Colon (tissue), 2 donors: ENCODE measurements around the gene PEPD.
"Not testable (repeated sequence)": the region's sequence is repeated elsewhere in the genome, so short reads cannot be mapped to it uniquely, and the experiment has no call there.

Experiments used
- FAIRE-seq: peaks from 2 replicates; lab custom pipeline; 2012; peaks lifted over from hg19 to GRCh38; lab: Jason Lieb, UNC
- donor health status: control.
- donor health status: control.

PEPD gene

GRCh38 chr19:33497131-33497777 lies 24.3 kb downstream of the PEPD start:
- no peak for FAIRE-seq

GRCh38 chr19:33496038-33496895 lies 25.3 kb downstream of the PEPD start:
- no peak for FAIRE-seq

GRCh38 chr19:33493401-33494275 lies 28.0 kb downstream of the PEPD start:
- no peak for FAIRE-seq

GRCh38 chr19:33492951-33493350 lies 28.6 kb downstream of the PEPD start:
- no peak for FAIRE-seq

GRCh38 chr19:33492090-33492489 lies 29.5 kb downstream of the PEPD start:
- FAIRE-seq: no peak

- FAIRE-seq: not testable (repeated sequence)
Measured at GRCh38 chr19:33490596-33490995, 31.0 kb downstream of the PEPD start.

GRCh38 chr19:33490041-33490451 lies 31.5 kb downstream of the PEPD start:
- FAIRE-seq: no peak

- no peak for FAIRE-seq
Measured at GRCh38 chr19:33488826-33489225, 32.8 kb downstream of the PEPD start.

- FAIRE-seq: no peak
Measured at GRCh38 chr19:33487901-33488800, 33.4 kb downstream of the PEPD start.

- FAIRE-seq: no peak
Measured at GRCh38 chr19:33486936-33487811, 34.4 kb downstream of the PEPD start.

- no peak for FAIRE-seq
Measured at GRCh38 chr19:33486407-33486806, 35.2 kb downstream of the PEPD start.

GRCh38 chr19:33484226-33484774 lies 37.3 kb downstream of the PEPD start:
- FAIRE-seq: no peak

- FAIRE-seq: no peak
Measured at GRCh38 chr19:33482476-33482875, 39.1 kb downstream of the PEPD start.

GRCh38 chr19:33481863-33482262 lies 39.7 kb downstream of the PEPD start:
- FAIRE-seq: no peak

GRCh38 chr19:33479570-33479969 lies 42.0 kb downstream of the PEPD start:
- FAIRE-seq: not testable (repeated sequence)

GRCh38 chr19:33477781-33478180 lies 43.8 kb downstream of the PEPD start:
- FAIRE-seq: no peak

GRCh38 chr19:33476151-33476707 lies 45.4 kb downstream of the PEPD start:
- no peak for FAIRE-seq

- no peak for FAIRE-seq
Measured at GRCh38 chr19:33473653-33474305, 47.8 kb downstream of the PEPD start.
